HEK293T (cell line): Measurements from ENCODE around the gene USP21.

ENCODE experiments used
- CTCF ChIA-PET: fragments of 350-600 bp; formaldehyde crosslinking; extraction: SDS; loops from one replicate; lab custom pipeline; 2021; ENCODE audit warnings: antibody characterized with exemption, inconsistent platforms; lab: Yijun Ruan, JAX
- POLR2A ChIA-PET: fragments of 350-600 bp; formaldehyde crosslinking; extraction: SDS; loops from one replicate; lab custom pipeline; 2020; ENCODE audit warnings: antibody characterized with exemption, inconsistent platforms; lab: Yijun Ruan, JAX
- DNase-seq: peaks from one replicate; pipeline ENCODE4 v3.0.0; 2012; ENCODE audit warnings: mixed read lengths; ENCODE audit errors: extremely low spot score
- ARNT ChIP-seq: fragments of 450-650 bp; IDR thresholded peaks from 2 replicates; pipeline ENCODE4 v1.6.1; 2017; ENCODE audit warnings: mild to moderate bottlenecking
- BHLHE40 ChIP-seq: fragments of 450-650 bp; IDR thresholded peaks from 2 replicates; pipeline ENCODE4 v1.6.1; 2016; ENCODE audit warnings: mild to moderate bottlenecking, moderate library complexity, borderline replicate concordance
- CTBP1 ChIP-seq: fragments of 450-650 bp; IDR thresholded peaks from 2 replicates; pipeline ENCODE4 v1.6.1; 2016; ENCODE audit warnings: borderline replicate concordance
- ELF4 ChIP-seq: fragments of 450-650 bp; IDR thresholded peaks from 2 replicates; pipeline ENCODE4 v1.6.1; 2017; ENCODE audit warnings: antibody characterized with exemption
- FOXA1 ChIP-seq: fragments of 450-650 bp; IDR thresholded peaks from 2 replicates; pipeline ENCODE4 v1.6.1; 2016; ENCODE audit warnings: mild to moderate bottlenecking
- FOXK2 ChIP-seq: fragments of 450-650 bp; IDR thresholded peaks from 2 replicates; pipeline ENCODE4 v1.6.1; 2016; ENCODE audit warnings: mild to moderate bottlenecking
- FOXM1 ChIP-seq: fragments of 450-650 bp; IDR thresholded peaks from 2 replicates; pipeline ENCODE4 v1.6.1; 2017; ENCODE audit warnings: mild to moderate bottlenecking, borderline replicate concordance
- HDGF ChIP-seq: fragments of 450-650 bp; IDR thresholded peaks from 2 replicates; pipeline ENCODE4 v1.6.1; 2017; ENCODE audit warnings: antibody characterized with exemption, borderline replicate concordance
- L3MBTL2 ChIP-seq: fragments of 450-650 bp; conservative IDR thresholded peaks from 2 replicates; pipeline ENCODE4 v1.6.1; 2016; ENCODE audit warnings: mild to moderate bottlenecking
- LEF1 ChIP-seq: fragments of 450-650 bp; IDR thresholded peaks from 2 replicates; pipeline ENCODE4 v1.6.1; 2017; ENCODE audit warnings: mild to moderate bottlenecking, borderline replicate concordance
- NFRKB ChIP-seq: fragments of 450-650 bp; IDR thresholded peaks from 2 replicates; pipeline ENCODE4 v1.6.1; 2016; ENCODE audit warnings: mild to moderate bottlenecking, moderate library complexity
- SP1 ChIP-seq: fragments of 450-650 bp; IDR thresholded peaks from 2 replicates; pipeline ENCODE4 v1.6.1; 2017
- SUZ12 ChIP-seq: fragments of 450-650 bp; IDR thresholded peaks from 2 replicates; pipeline ENCODE4 v1.6.1; 2016; ENCODE audit warnings: mild to moderate bottlenecking
- TARDBP ChIP-seq: fragments of 450-650 bp; IDR thresholded peaks from 2 replicates; pipeline ENCODE4 v1.6.1; 2016
- ZNF384 ChIP-seq: fragments of 450-650 bp; IDR thresholded peaks from 2 replicates; pipeline ENCODE4 v1.6.1; 2016
- TF ChIP-seq, protein P1 (sequence below): fragments of 450-650 bp; IDR thresholded peaks from 2 replicates; pipeline ENCODE4 v1.6.1; 2016

USP21 gene

GRCh38 chr1:161133220-161133740, 26.0 kb upstream of the USP21 start:
- no peak for DNase-seq
- TF ChIP-seq ARNT: no peak
- TF ChIP-seq L3MBTL2: peak; percentile 37; the same call in 1 of the 2 replicates
- TF ChIP-seq TARDBP: no peak
- no peak for TF ChIP-seq ZNF384
- POLR2A ChIA-PET: interaction anchor here (0.7 to 2.4 kb wide), 17 partner anchors 15 to 256 kb away, joined by 3 to 18 read pairs (median 5); partner anchors contain the start of genes B4GALT3, F11R, KLHDC9 and NIT1
- CTCF ChIA-PET: interaction anchor here (0.6 kb wide), 2 partner anchors 48 to 61 kb away, joined by 3 to 5 read pairs; no protein-coding TSS in a partner anchor

GRCh38 chr1:161137881-161138280, 21.4 kb upstream of the USP21 start:
- no peak for TF ChIP-seq LEF1
- TF ChIP-seq, protein P1, sequence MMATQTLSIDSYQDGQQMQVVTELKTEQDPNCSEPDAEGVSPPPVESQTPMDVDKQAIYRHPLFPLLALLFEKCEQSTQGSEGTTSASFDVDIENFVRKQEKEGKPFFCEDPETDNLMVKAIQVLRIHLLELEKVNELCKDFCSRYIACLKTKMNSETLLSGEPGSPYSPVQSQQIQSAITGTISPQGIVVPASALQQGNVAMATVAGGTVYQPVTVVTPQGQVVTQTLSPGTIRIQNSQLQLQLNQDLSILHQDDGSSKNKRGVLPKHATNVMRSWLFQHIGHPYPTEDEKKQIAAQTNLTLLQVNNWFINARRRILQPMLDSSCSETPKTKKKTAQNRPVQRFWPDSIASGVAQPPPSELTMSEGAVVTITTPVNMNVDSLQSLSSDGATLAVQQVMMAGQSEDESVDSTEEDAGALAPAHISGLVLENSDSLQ: no peak
- TF ChIP-seq FOXK2: no peak
- TF ChIP-seq CTBP1: no peak
- TF ChIP-seq ELF4: no peak
- TF ChIP-seq HDGF: no peak
- no peak for TF ChIP-seq SP1
- TF ChIP-seq FOXA1: no peak
- no peak for TF ChIP-seq NFRKB
- TF ChIP-seq BHLHE40: no peak
- no peak for TF ChIP-seq SUZ12
- TF ChIP-seq ARNT: no peak
- no peak for TF ChIP-seq TARDBP
- TF ChIP-seq L3MBTL2: no peak
- TF ChIP-seq ZNF384: no peak
- TF ChIP-seq FOXM1: no peak
- POLR2A ChIA-PET: interaction anchor here (2.4 kb wide), 1 partner anchor 92 kb away, joined by 8 read pairs; the partner anchor contains the start of gene USF1
- no peak for DNase-seq
- CTCF ChIA-PET: interaction anchor here (0.5 to 0.6 kb wide), 2 partner anchors 29 to 41 kb away, joined by 3 to 6 read pairs; no protein-coding TSS in a partner anchor

DNA sequence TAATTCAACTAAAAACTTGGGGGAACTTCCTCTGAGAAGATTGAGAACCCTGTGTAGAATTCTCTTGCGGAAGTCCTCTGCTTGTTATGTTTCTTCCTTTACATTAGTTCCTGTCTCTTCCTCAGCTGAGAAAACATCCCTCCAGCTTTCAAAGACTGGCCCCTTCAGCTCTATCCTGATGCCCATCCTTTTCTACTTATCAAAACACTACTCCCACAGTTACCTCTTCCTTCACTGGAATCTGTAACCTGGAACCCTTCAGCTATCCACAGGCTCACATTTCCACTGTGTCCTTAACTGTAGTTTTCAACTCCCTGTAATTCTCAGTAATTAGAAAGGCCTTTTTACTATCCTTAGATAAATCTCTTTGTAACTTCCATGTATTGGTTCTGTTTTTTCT, 20.9 kb upstream of the USP21 start:
- POLR2A ChIA-PET: interaction anchor here (2.4 kb wide), 1 partner anchor 92 kb away, joined by 8 read pairs; the partner anchor contains the start of gene USF1
- TF ChIP-seq, protein P1: no peak
- TF ChIP-seq ELF4 (no peak), HDGF (no peak), SP1 (no peak), FOXM1 (no peak), CTBP1 (no peak), NFRKB (no peak), LEF1 (no peak), FOXA1 (no peak), BHLHE40 (no peak), FOXK2 (no peak), ZNF384 (no peak), SUZ12 (no peak), TARDBP (no peak), L3MBTL2 (no peak), ARNT (no peak)
- no peak for DNase-seq
- CTCF ChIA-PET: interaction anchor here (0.6 kb wide), 1 partner anchor 41 kb away, joined by 3 read pairs; no protein-coding TSS in a partner anchor

GRCh38 chr1:161139766-161140165, 19.5 kb upstream of the USP21 start:
- DNase-seq: peak; percentile 55
- CTCF ChIA-PET: no interaction called here
- TF ChIP-seq LEF1 (no peak), SP1 (no peak), L3MBTL2 (no peak), FOXA1 (no peak), TARDBP (no peak), FOXK2 (no peak), ZNF384 (no peak), BHLHE40 (no peak), SUZ12 (no peak)
- TF ChIP-seq, protein P1: no peak
- POLR2A ChIA-PET: interaction anchor here (2.4 kb wide), 1 partner anchor 94 kb away, joined by 8 read pairs; the partner anchor contains the start of gene USF1

GRCh38 chr1:161140755-161141400, 18.4 kb upstream of the USP21 start:
- DNase-seq: no peak
- CTCF ChIA-PET: interaction anchor here (1.3 kb wide), 1 partner anchor 11 kb away, joined by 6 read pairs; no protein-coding TSS in a partner anchor
- no peak for TF ChIP-seq FOXM1
- no peak for TF ChIP-seq SUZ12
- no peak for TF ChIP-seq ARNT
- no peak for TF ChIP-seq CTBP1
- no peak for TF ChIP-seq FOXK2
- no peak for TF ChIP-seq NFRKB
- TF ChIP-seq SP1: no peak
- no peak for TF ChIP-seq TARDBP
- no peak for TF ChIP-seq ELF4
- TF ChIP-seq, protein P1: no peak
- TF ChIP-seq L3MBTL2: no peak
- no peak for TF ChIP-seq BHLHE40
- TF ChIP-seq LEF1: no peak
- POLR2A ChIA-PET: interaction anchor here (1.1 to 1.3 kb wide), 2 partner anchors 13 to 17 kb away, joined by 3 to 4 read pairs; partner anchors contain the start of gene UFC1
